PC-3 (cell line): ENCODE data around the gene DNM1. TPM values are rescaled to one million over a fixed set of nuclear protein-coding genes. Genes with fewer than 3 reads are reported as not detected.

Source experiments
- ATAC-seq: fragments of 200-7000 bp; cut with Tn5 transposase; 2 replicates; pipeline ENCODE4 v1.9.1; 2020; ENCODE audit warnings: mild to moderate bottlenecking, moderate library complexity
- BruUV-seq: library from RNA; stranded (reverse); fragments of 400-500 nt; replicated peaks from 2 replicates; lab custom pipeline; 2021; lab: Mats Ljungman, UMichigan
- CTCF ChIA-PET: fragments of 300-600 bp; sonication (Branson Sonifier 250); formaldehyde crosslinking; loops from one replicate; lab custom pipeline; 2022; ENCODE audit warnings: antibody characterized with exemption; lab: Charles Lee
- POLR2A ChIA-PET: fragments of 300-600 bp; sonication (Branson Sonifier 250); formaldehyde crosslinking; loops from one replicate; lab custom pipeline; 2022; ENCODE audit warnings: antibody characterized with exemption; ENCODE audit not compliant: unreplicated experiment; lab: Charles Lee
- DNase-seq: peaks from one replicate; pipeline ENCODE4 v3.0.0-alpha.2; 2015
- H2AFZ ChIP-seq: fragments of 300-600 bp; sonication (generic); 2 replicates; pipeline ENCODE4 v1.6.0; 2016; ENCODE audit warnings: antibody characterized with exemption, low read length
- H3F3A ChIP-seq: fragments of 300-600 bp; sonication (generic); one replicate; pipeline ENCODE4 v1.6.0; 2017; ENCODE audit warnings: antibody characterized with exemption, low read length, control low read depth, mild to moderate bottlenecking; ENCODE audit not compliant: unreplicated experiment
- H3K27ac ChIP-seq: fragments of 300-600 bp; sonication (generic); 2 replicates; pipeline ENCODE4 v1.5.1; 2016; ENCODE audit warnings: mild to moderate bottlenecking, low read length
- H3K27me3 ChIP-seq: fragments of 300-600 bp; sonication (generic); 2 replicates; pipeline ENCODE4 v1.6.1; 2016; ENCODE audit warnings: low read length, mixed read lengths
- H3K36me3 ChIP-seq: fragments of 300-600 bp; sonication (generic); 2 replicates; pipeline ENCODE4 v1.6.1; 2016; ENCODE audit warnings: low read depth, mixed run types, low read length, mixed read lengths
- H3K4me1 ChIP-seq: fragments of 300-600 bp; sonication (generic); 2 replicates; pipeline ENCODE4 v1.5.1; 2016; ENCODE audit warnings: low read length; ENCODE audit not compliant: insufficient read depth
- H3K4me2 ChIP-seq: fragments of 300-600 bp; sonication (generic); 2 replicates; pipeline ENCODE4 v1.6.0; 2016; ENCODE audit warnings: low read length
- H3K4me3 ChIP-seq: fragments of 300-600 bp; sonication (generic); 2 replicates; pipeline ENCODE4 v1.5.1; 2016; ENCODE audit warnings: mild to moderate bottlenecking, low read length, mixed read lengths
- H3K79me2 ChIP-seq: fragments of 300-600 bp; sonication (generic); 2 replicates; pipeline ENCODE4 v1.6.1; 2017; ENCODE audit warnings: low read length, mixed read lengths
- H3K9ac ChIP-seq: fragments of 300-600 bp; sonication (generic); 2 replicates; pipeline ENCODE4 v1.6.0; 2016; ENCODE audit warnings: mild to moderate bottlenecking, low read length
- H3K9me2 ChIP-seq: fragments of 300-600 bp; sonication (generic); replicated peaks from 2 replicates; pipeline ENCODE4 v1.6.1; 2016; ENCODE audit warnings: mixed run types, low read length, mixed read lengths
- H3K9me3 ChIP-seq: fragments of 300-600 bp; sonication (generic); 2 replicates; pipeline ENCODE4 v1.6.1; 2016; ENCODE audit warnings: low read length, mixed read lengths
- H4K20me1 ChIP-seq: fragments of 300-600 bp; sonication (generic); 2 replicates; pipeline ENCODE4 v1.6.1; 2016; ENCODE audit warnings: low read length, mixed read lengths
- EZH2 ChIP-seq: fragments of 300-600 bp; sonication (generic); IDR thresholded peaks from one replicate; pipeline ENCODE4 v1.6.1; 2017; ENCODE audit warnings: antibody characterized with exemption, mild to moderate bottlenecking, low read length; ENCODE audit not compliant: unreplicated experiment
- EZH2phosphoT487 ChIP-seq: fragments of 300-600 bp; sonication (generic); IDR thresholded peaks from 2 replicates; pipeline ENCODE4 v1.6.1; 2018; ENCODE audit warnings: mild to moderate bottlenecking, antibody characterized with exemption, low read length, borderline replicate concordance
- intact Hi-C: fragments of 100-400 bp; cut with micrococcal nuclease; formaldehyde crosslinking; loops from 2 replicates; pipeline ENCODE4 v1.9.0; 2023
- total RNA-seq: library from RNA; depleted of rRNA; stranded (reverse); fragments of >200 nt; gene quantifications from 2 replicates; pipeline ENCODE4 v1.2.3, GENCODE V29; 2014
- TF ChIP-seq, protein P1 (sequence below): fragments of 300-600 bp; sonication (generic); conservative IDR thresholded peaks from 2 replicates; pipeline ENCODE4 v1.5.1; 2017; ENCODE audit warnings: antibody characterized with exemption, low read depth, mild to moderate bottlenecking, low read length

Gene DNM1
- total RNA-seq, 1 experiment from 2014 or later, result 24.1 TPM

- BruUV-seq, result no TSS peak
- no peaks in the 10 kb centered on the region for H3K9me2 ChIP-seq
- H3K27me3 ChIP-seq, result no peaks in the 10 kb centered on the region
- no peaks in the 10 kb centered on the region for H3F3A ChIP-seq
- POLR2A ChIA-PET, result no interaction called here
- peaks cover 5% of the 10 kb centered on the region; the same call in 1 of the 2 replicates for H3K4me1 ChIP-seq
- H4K20me1 ChIP-seq, result no peaks in the 10 kb centered on the region
- CTCF ChIA-PET, result no interaction called here
- no peak overlapping the region for H3K27ac ChIP-seq
- ATAC-seq, result no peak
- peaks cover 12% of the 10 kb centered on the region; the same call in 1 of the 2 replicates for H3K79me2 ChIP-seq
- H2AFZ ChIP-seq, result no peak overlapping the region
- H3K9ac ChIP-seq, result no peak overlapping the region
- DNase-seq, result no peak
- TF ChIP-seq, protein P1, sequence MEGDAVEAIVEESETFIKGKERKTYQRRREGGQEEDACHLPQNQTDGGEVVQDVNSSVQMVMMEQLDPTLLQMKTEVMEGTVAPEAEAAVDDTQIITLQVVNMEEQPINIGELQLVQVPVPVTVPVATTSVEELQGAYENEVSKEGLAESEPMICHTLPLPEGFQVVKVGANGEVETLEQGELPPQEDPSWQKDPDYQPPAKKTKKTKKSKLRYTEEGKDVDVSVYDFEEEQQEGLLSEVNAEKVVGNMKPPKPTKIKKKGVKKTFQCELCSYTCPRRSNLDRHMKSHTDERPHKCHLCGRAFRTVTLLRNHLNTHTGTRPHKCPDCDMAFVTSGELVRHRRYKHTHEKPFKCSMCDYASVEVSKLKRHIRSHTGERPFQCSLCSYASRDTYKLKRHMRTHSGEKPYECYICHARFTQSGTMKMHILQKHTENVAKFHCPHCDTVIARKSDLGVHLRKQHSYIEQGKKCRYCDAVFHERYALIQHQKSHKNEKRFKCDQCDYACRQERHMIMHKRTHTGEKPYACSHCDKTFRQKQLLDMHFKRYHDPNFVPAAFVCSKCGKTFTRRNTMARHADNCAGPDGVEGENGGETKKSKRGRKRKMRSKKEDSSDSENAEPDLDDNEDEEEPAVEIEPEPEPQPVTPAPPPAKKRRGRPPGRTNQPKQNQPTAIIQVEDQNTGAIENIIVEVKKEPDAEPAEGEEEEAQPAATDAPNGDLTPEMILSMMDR, result no peak
- TF ChIP-seq EZH2 (no peak), EZH2phosphoT487 (no peak)
- no peak overlapping the region for H3K4me3 ChIP-seq
- intact Hi-C loops, result loop anchor here (10.0 kb wide), 1 partner anchor 46 kb away; no protein-coding TSS in a partner anchor
- H3K9me3 ChIP-seq, result no peaks in the 10 kb centered on the region
- H3K36me3 ChIP-seq, result no peaks in the 10 kb centered on the region
- H3K4me2 ChIP-seq, result no peak overlapping the region
These were observed 5.9 kb downstream of the DNM1 start for GRCh38 chr9:128208946-128209669.

- H3F3A ChIP-seq, result no peaks in the 10 kb centered on the region
- H3K4me1 ChIP-seq, result peaks cover 10% of the 10 kb centered on the region; the same call in 1 of the 2 replicates
- ATAC-seq (no peak), DNase-seq (no peak)
- no peak overlapping the region for H3K27ac ChIP-seq
- no peaks in the 10 kb centered on the region for H3K79me2 ChIP-seq
- H2AFZ ChIP-seq, result no peak overlapping the region
- no peaks in the 10 kb centered on the region for H4K20me1 ChIP-seq
- POLR2A ChIA-PET, result no interaction called here
- H3K4me3 ChIP-seq, result no peak overlapping the region
- H3K4me2 ChIP-seq, result no peak overlapping the region
- intact Hi-C loops, result no loop called here
- H3K9me3 ChIP-seq, result no peaks in the 10 kb centered on the region
- H3K27me3 ChIP-seq, result no peaks in the 10 kb centered on the region
- TF ChIP-seq EZH2 (no peak), EZH2phosphoT487 (no peak)
- TF ChIP-seq, protein P1, result no peak
- no peak overlapping the region for H3K9ac ChIP-seq
- no peaks in the 10 kb centered on the region for H3K9me2 ChIP-seq
- H3K36me3 ChIP-seq, result no peaks in the 10 kb centered on the region
- CTCF ChIA-PET, result interaction anchor here (0.5 kb wide), 1 partner anchor 493 kb away, joined by 6 read pairs; no protein-coding TSS in a partner anchor
- BruUV-seq, result no TSS peak
These were observed 8.2 kb downstream of the DNM1 start for GRCh38 chr9:128211186-128211980.

GRCh38 chr9:128211981-128212281 is 8.8 kb downstream of the DNM1 start:
- Histone ChIP-seq H3K4me3 (no peak overlapping the region), H3K36me3 (no peaks in the 10 kb centered on the region), H2AFZ (no peak overlapping the region), H3K27me3 (no peaks in the 10 kb centered on the region), H3K27ac (no peak overlapping the region), H3K9ac (no peak overlapping the region), H3K4me1 (peaks cover 10% of the 10 kb centered on the region; the same call in 1 of the 2 replicates), H3K9me2 (no peaks in the 10 kb centered on the region), H4K20me1 (no peaks in the 10 kb centered on the region), H3K9me3 (no peaks in the 10 kb centered on the region), H3F3A (no peaks in the 10 kb centered on the region), H3K79me2 (no peaks in the 10 kb centered on the region), H3K4me2 (no peak overlapping the region)
- TF ChIP-seq, protein P1, result no peak
- TF ChIP-seq EZH2phosphoT487, result no peak
- no peak for TF ChIP-seq EZH2
- BruUV-seq, result no TSS peak
- ChIA-PET POLR2A (no interaction called here), CTCF (no interaction called here)
- ATAC-seq (no peak), DNase-seq (no peak)
- intact Hi-C loops, result no loop called here
